Erythroblast (primary cell): ENCODE measurements around the gene PPP2R5C.

Experiments used
- GATA1 ChIP-seq: IDR thresholded peaks from 2 replicates; pipeline ENCODE4 v1.6.1; 2011; ENCODE audit warnings: low read depth, mild to moderate bottlenecking, control low read depth, low read length, moderate library complexity
- POLR2A ChIP-seq: IDR thresholded peaks from 2 replicates; pipeline ENCODE4 v1.6.1; 2011; ENCODE audit warnings: mild to moderate bottlenecking, low read length

GRCh38 chr14:101856536-101856935 lies 95.0 kb downstream of the PPP2R5C start:
- TF ChIP-seq POLR2A (no peak), GATA1 (no peak)
